ENCODE results near the gene CATSPERD. TPM values are rescaled to one million over a fixed set of nuclear protein-coding genes. Genes with fewer than 3 reads are reported as not detected.
"Not testable (repeated sequence)": the region's sequence is repeated elsewhere in the genome, so short reads cannot be mapped to it uniquely, and the experiment has no call there.

Gene CATSPERD
- total RNA-seq, 1 experiment from 2014 or later: not detected

GRCh38 chr19:5686647-5687359 lies 33.6 kb upstream of the CATSPERD start:
- Histone ChIP-seq H3K9me3 (ENCODE audit: insufficient read depth, low read depth) (no peaks in the 10 kb centered on the region), H3K9me2 (ENCODE audit: insufficient read depth) (no peaks in the 10 kb centered on the region), H3K4me3 (peak overlapping the region; percentile 62), H2AFZ (peak overlapping the region; percentile 74; the same call in 1 of the 2 replicates), H3K27me3 (ENCODE audit: insufficient read depth, low read depth) (no peaks in the 10 kb centered on the region), H3K4me1 (replicated peaks; ENCODE audit: insufficient read depth) (no peaks in the 10 kb centered on the region), H3K4me2 (peak overlapping the region; percentile 56), H3F3A (ENCODE audit: insufficient read depth, low read depth) (peaks cover 11% of the 10 kb centered on the region), H3K36me3 (ENCODE audit: low read depth) (0 out of 2 replicates have a peak, but pooled peaks cover 9% of the 10 kb centered on the region), H3K79me2 (ENCODE audit: low read depth) (peaks cover 17% of the 10 kb centered on the region), H3K27ac (no peak overlapping the region), H4K20me1 (ENCODE audit: insufficient read depth) (peaks cover 4% of the 10 kb centered on the region)
- ChIA-PET POLR2A (ENCODE audit: unreplicated experiment) (interaction anchor here (0.6 to 0.7 kb wide), 5 partner anchors 22 to 685 kb away, joined by 3 to 19 read pairs (median 3); no protein-coding TSS in a partner anchor), CTCF (interaction anchor here (0.6 to 1.4 kb wide), 6 partner anchors 64 to 634 kb away, joined by 3 to 7 read pairs (median 4); partner anchors contain the start of genes SAFB and SAFB2)
- peak; percentile 71 for TF ChIP-seq CTCF (conservative IDR thresholded peaks at IDR 0.05)
- no peak for TF ChIP-seq EZH2 (IDR thresholded peaks at IDR 0.05; ENCODE audit: low read depth)
- DNase-seq: peak; percentile 70 to 97
- BruUV-seq (replicated peaks): no TSS peak
- intact Hi-C loops (cut with micrococcal nuclease; ENCODE audit: unreplicated experiment): no loop called here

- TF ChIP-seq EZH2 (IDR thresholded peaks at IDR 0.05; ENCODE audit: low read depth): no peak
- peaks cover 25% of the 10 kb centered on the region for H3K79me2 ChIP-seq (ENCODE audit: low read depth)
- peaks cover 12% of the 10 kb centered on the region for H4K20me1 ChIP-seq (ENCODE audit: insufficient read depth)
- H3K27ac ChIP-seq: no peak overlapping the region
- H3K4me2 ChIP-seq: peak overlapping the region; percentile 5; the same call in 1 of the 2 replicates
- peaks cover 16% of the 10 kb centered on the region for H3F3A ChIP-seq (ENCODE audit: insufficient read depth, low read depth)
- no peaks in the 10 kb centered on the region for H3K9me3 ChIP-seq (ENCODE audit: insufficient read depth, low read depth)
- ChIA-PET CTCF (interaction anchor here (0.6 to 1.4 kb wide), 7 partner anchors 65 to 635 kb away, joined by 3 to 14 read pairs (median 5); partner anchors contain the start of genes SAFB and SAFB2), POLR2A (ENCODE audit: unreplicated experiment) (interaction anchor here (0.6 to 0.7 kb wide), 3 partner anchors 23 to 686 kb away, joined by 3 to 19 read pairs (median 10); no protein-coding TSS in a partner anchor)
- intact Hi-C loops (cut with micrococcal nuclease; ENCODE audit: unreplicated experiment): no loop called here
- H2AFZ ChIP-seq: no peak overlapping the region
- H3K9me2 ChIP-seq (ENCODE audit: insufficient read depth): no peaks in the 10 kb centered on the region
- no peaks in the 10 kb centered on the region for H3K4me1 ChIP-seq (replicated peaks; ENCODE audit: insufficient read depth)
- BruUV-seq (replicated peaks): no TSS peak
- H3K27me3 ChIP-seq (ENCODE audit: insufficient read depth, low read depth): no peaks in the 10 kb centered on the region
- no peak for DNase-seq
- H3K4me3 ChIP-seq: no peak overlapping the region; the same call in 1 of the 2 replicates
- H3K36me3 ChIP-seq (ENCODE audit: low read depth): 0 out of 2 replicates have a peak, but pooled peaks cover 9% of the 10 kb centered on the region
These were observed 32.9 kb upstream of the CATSPERD start for GRCh38 chr19:5687360-5688198.

GRCh38 chr19:5688262-5688881 lies 32.1 kb upstream of the CATSPERD start:
- Histone ChIP-seq H3F3A (ENCODE audit: insufficient read depth, low read depth) (peaks cover 22% of the 10 kb centered on the region), H4K20me1 (ENCODE audit: insufficient read depth) (peaks cover 20% of the 10 kb centered on the region), H3K79me2 (ENCODE audit: low read depth) (peaks cover 33% of the 10 kb centered on the region)
- H3K4me3 ChIP-seq; H2AFZ ChIP-seq; H3K36me3 ChIP-seq (ENCODE audit: low read depth); H3K9me3 ChIP-seq (ENCODE audit: insufficient read depth, low read depth); H3K4me2 ChIP-seq; H3K27me3 ChIP-seq (ENCODE audit: insufficient read depth, low read depth); BruUV-seq (replicated peaks); H3K4me1 ChIP-seq (replicated peaks; ENCODE audit: insufficient read depth); POLR2A ChIA-PET (ENCODE audit: unreplicated experiment); H3K27ac ChIP-seq; H3K9me2 ChIP-seq (ENCODE audit: insufficient read depth); intact Hi-C loops (cut with micrococcal nuclease; ENCODE audit: unreplicated experiment); DNase-seq: not testable (repeated sequence)
- CTCF ChIA-PET: interaction anchor here (0.6 kb wide), 1 partner anchor 152 kb away, joined by 14 read pairs; no protein-coding TSS in a partner anchor
